GM21723 (cell line): ENCODE data around the gene PLXNA4.
"Not testable (repeated sequence)": the region's sequence is repeated elsewhere in the genome, so short reads cannot be mapped to it uniquely, and the experiment has no call there.

Experiments
- ATAC-seq: cut with Tn5 transposase; IDR thresholded peaks from one replicate; pipeline ENCODE4 v1.9.1; 2021; ENCODE audit warnings: mild to moderate bottlenecking, moderate library complexity; ENCODE audit not compliant: unreplicated experiment

Gene PLXNA4

DNA sequence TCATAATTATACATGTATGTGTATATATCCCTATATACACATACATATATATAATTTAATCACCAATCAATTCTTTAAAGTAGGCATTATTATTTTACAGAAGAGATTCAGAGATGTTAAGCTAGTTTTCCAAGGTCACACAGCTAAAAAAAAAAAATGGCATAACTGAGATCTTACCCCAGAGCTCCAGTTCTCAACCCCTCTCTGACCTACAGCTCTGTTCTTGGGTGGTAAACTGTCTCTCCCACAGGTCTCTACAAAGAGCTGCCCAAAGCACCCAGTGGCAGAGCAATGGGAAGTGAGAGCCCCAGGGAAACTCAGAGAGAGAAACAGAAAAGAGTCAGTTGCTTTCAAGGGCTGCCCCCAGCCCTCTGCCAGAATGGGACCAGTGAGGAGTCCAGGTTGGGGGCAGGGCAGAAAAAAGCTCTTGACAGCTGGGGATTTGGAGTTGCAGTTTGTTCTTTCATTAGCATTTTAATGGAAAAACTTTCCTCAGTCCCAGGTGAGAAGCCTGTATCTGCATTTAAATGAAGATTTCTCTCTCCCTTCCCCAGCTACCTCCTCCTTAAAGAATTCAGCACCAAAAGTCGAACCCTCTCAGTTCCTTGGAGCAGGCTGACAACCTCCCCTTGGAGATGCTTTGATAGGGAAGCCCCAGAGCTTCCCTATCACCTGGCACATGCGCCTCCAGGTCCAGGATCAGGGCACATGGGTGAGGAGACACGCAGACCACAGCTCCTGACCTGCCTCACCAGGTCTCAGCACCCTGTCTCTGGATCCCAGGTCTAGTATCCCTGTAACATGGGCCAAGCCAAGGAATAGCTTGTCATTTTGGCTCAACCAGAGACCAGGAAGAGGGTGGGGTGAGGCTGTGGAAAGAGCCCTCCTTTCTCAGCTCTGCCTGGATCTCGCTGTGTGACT is 388.1 kb downstream of the PLXNA4 start:
- no peak for ATAC-seq

DNA sequence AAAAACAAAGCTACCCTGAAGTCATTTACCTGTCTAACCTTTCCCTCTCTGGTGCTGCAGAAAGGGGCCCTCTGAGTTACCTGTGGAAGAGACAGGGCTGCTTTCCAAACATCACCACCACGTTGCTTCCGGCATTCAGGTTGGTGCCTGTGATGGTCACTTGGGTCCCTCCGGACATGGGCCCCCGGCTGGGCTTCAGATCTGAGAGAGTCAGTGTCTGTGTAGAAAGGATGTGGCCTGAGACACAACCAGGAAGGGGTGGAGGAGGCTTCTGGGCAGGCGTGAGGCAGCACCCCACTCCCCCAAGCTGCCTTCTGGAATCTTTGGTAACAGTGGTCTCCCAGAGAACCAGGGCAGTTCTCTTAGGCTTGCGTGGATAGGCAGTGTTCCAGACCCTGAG is 388.9 kb downstream of the PLXNA4 start:
- no peak for ATAC-seq

DNA sequence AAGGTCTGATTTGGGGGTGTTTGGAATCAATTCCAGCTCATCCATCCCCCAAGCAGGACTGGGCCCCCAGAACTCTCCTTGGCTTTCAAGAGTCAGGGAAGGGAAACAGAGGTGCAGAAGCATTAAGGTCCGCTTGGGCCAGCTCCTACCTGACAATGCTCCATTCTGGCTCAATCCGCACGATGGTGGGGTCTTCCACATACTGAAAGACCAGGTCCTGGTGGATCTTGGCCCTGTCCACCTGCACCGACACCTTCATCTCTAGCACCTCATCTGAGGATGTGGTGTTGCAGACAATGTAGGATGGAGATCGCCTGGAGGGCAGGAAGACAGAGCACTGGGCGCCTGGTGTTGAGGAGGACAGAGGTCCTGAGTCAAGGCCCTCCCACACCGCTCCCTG is 391.1 kb downstream of the PLXNA4 start:
- no peak for ATAC-seq

DNA sequence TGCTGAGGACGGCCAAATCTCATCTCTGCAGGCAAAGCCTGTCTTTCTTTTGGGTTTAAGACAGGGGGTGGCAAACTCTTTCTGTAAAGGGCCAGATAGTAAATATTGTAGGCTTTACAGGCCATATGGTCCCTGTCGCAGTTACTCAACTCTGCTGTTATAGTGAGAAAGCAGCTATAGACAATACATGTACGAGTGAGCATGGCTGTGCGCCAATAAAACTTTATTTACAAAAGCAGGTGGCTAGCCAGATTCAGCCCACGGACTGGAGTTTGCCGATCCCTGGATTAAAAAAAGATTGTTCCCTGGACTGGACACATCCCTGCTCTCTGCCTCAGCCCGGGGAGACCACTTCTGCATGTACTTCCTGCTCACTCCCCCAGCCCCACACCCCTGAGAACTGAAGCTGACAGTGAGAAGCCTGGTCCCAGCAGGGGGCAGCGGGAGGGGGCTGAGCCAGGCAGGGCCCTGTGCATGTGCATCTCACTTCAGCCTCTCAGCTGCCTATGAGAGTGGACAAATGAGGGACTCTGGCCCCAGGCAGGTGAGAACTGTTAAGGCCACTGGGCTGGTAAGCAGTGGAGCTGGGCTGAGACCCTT is 392.4 kb downstream of the PLXNA4 start:
- no peak for ATAC-seq

DNA sequence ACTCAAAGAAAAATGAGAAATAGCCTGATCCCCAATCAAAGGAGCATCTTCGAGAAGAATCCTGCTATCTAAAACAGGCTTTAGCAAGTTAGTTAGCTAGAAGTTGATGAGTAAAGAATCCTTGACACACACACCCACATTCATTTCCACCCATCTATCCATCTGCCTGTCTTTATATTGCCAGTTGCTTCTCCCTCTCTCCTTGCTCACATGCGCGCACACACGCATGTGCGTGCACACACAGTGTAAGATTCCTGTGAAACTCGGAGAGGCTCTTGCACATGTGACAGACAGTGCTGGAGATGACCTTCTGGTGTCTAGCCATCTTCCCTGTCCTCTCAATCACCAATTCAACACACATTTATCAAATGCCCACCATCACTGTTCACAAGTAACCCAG is 393.3 kb downstream of the PLXNA4 start:
- ATAC-seq = no peak

DNA sequence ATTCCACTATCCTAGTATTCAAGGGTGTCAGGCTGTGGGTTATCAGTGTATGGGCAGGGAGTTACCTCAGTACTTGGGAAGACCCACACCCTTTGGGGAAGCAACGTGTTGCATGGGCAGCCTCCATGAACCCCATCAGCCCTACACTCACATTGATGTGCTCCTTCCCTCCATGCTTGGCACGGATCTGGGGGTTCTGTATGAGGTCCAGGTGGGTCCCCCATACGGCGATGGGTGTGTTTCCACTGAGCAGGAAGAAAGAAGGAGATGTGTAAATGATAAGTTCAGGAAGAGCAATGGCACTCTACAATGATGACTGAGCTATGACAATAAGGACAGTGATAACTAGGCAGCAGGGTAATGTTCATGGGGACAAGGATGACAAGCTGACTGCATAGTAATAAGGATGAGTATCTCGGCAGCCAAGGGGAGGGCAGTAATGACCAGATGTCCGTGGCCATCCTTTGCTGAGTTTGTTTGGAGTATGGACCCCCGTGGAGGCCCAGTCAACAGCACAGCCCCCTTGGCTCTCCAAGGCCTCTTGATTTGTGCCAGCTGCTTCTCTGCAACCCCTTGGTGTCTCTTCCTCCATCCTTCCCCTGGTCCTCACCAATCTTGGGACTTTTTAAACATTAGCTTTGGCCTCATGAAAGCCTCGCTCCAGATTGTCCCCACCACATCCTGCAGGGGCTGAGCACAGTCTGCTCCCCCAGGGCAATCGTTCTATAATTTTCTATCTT is 394.2 kb downstream of the PLXNA4 start:
- no peak for ATAC-seq

DNA sequence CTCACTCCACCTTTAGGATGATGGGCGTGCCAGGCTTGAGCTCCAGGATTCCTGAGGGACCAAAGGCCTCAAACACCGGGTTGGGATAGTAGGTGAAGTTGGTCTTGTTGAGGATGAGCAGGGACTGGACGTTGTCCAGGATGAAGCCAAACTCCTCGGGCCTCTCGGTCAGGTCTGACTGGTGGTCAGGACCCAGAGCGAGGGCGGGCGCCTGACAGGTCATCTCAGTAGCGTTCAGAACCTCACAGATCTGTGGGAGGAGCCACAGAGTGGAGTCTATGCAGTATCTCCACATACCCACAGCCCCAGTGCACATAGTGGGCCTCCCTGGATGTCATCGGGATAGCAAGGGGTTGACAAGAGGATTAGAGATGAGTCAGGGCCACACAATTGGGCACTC is 394.9 kb downstream of the PLXNA4 start:
- ATAC-seq = no peak

DNA sequence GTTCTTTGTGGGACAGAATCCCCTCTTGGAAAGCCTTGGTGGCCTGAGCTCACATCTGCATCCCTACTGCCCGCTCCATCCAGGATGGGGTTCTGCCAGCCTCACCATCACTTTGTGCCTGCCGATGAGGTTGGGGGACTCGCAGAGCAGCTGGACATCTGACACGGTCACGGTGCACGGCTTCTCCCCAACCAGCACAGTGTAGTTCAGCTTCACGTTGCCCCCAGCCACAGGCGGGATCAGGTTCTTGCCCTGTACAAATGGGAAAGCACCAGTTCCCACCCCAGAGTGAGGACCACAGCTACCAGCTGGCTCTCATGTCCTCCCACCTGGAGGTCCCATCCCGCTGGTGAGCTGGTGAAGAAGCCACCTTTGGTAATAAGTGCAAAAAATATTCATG is 395.8 kb downstream of the PLXNA4 start:
- no peak for ATAC-seq

DNA sequence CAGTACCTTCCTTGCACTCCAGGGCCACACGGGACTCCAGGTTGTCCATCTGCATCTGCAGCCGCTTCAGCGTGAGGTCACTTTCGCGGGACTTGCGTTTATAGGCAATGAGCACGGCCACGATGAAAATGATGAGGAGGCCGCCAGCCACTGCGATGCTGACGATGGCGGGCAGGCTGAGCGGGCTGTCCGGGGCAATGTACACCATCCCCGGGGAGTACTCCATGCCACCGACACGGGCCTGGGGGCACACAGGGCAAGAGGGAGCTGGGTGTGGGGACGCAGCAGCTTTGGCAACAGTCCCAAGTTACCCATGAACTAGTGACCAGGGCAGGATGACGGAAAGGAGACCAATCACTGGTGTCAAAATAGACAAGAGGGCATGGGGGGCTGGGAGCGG is 396.6 kb downstream of the PLXNA4 start:
- no peak for ATAC-seq

DNA sequence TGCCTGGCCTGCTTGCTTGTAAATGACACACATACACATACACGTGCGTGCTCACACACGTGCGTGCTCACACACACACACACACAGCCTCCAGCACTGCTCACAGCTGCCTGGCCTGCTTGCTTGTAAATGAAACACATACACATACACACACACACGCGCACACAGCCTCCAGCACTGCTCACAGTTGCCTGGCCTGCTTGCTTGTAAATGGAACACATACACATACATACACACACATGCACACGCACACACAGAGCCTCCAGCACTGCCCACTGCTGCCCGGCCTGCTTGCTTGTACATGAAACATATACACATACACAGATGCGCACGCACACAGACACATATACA is 397.2 kb downstream of the PLXNA4 start:
- ATAC-seq = no peak

DNA sequence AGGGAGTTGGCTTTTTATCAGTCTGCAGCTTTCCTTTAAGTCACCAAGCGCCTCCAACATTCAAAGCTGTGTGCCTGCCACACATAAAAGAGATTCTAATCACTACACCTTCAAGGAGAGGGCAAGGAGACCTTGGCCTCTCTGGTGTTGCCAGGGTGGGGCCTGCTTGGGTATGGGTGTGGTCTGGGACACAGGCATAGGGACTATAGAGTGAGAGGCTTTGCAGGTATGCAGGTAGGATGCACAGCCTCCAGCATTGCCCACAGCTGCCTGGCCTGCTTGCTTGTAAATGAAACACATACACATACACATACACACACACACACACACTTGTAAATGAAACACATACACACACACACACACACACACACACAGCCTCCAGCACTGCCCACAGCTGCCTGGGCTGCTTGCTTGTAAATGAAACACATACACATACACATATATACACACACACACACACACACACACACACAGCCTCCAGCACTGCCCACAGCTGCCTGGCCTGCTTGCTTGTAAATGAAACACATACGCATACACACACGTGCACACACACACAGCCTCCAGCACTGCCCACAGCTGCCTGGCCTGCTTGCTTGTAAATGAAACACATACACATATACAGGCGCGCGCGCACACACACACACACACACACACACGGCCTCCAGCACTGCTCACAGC is 397.7 kb downstream of the PLXNA4 start:
- ATAC-seq = not testable (repeated sequence)

DNA sequence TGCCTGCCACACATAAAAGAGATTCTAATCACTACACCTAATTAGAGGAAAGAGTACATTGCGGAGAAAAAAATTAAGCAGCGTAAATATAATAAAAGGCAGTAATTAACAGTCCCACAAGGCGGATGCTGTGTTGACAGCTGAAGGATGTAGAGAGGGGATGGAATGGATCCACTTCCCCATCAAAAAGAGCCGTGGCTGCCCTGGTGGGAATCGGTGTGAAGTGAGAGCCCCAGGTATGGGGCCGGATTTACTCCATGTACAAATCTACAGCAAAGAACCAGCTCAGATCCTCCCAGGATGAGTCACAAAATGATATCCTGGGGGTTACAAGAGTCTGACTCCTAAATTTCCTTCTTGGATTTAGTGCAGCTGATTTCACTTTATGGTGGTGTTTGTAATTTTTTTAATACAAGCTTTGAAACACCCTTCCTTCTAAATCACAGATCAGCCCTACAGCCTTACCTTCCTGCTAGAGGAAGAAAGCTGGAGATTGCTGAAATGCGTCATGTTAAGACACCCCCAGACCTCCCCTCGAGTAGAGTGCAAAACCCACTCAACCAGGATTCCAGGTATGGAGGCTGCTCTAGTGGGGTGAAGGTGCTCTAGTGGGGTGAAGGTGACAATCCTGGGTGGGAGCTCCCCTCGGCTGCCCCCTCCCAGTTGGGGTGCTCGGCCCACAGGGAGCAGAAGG is 398.4 kb downstream of the PLXNA4 start:
- ATAC-seq = no peak

DNA sequence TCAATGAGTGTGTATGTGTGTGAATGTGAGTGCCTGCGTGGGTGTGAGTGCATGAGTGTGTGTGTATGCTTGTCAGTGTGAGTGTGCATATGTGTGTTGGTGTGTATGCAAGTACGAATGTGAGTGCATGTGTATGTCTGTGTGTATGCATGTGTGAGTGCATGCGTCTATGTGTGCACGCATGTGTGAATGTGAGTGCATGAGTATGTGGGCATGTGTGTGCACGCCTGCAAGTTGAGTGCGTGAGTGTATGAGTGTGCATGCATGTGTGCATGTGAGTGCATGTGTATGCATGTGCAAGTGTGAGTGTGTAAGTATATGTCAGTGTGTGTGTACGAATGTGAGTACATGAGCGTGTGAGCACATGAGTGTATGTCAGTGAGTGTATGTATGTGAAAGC is 399.6 kb downstream of the PLXNA4 start:
- no peak for ATAC-seq

DNA sequence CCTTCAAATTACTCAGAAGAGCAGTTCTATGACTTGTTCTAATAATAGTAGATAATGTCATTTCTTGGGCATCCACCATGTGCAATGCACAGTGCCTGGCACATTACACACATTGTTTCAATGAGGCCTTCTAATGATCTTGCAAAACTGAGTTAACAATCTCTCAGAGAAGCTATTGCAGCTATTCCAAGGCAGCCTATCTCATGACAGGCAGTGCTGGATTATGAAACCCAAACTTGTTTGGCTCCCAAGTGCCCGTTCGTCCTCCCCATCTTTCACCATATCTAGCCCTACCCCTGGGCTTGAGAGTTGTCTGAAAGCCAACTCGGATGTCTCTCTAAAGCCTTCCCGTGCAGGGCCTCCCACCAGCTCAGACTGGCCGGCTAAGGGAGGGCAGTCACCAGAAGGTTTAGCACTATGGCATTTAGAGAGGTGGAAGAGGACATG is 405.1 kb downstream of the PLXNA4 start:
- no peak for ATAC-seq

DNA sequence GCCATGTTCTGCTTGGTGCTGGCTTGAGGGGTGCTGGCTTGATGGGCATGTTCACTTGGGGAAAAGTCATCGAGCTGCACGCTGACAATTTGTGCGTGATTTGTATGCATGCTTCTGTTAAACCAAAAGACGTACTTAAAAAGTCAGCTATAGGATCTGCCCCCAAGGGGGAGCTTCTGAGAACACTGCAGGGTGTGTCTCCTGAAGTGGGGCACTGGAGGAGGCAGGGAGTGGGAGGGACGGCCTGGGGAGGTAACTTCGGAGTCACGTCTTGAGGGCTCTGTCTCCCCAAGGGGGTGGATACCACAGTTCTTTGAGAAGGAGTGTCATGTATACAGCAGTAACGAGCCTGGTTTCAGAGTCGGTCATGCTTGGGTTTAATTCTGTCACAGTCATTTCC is 406.5 kb downstream of the PLXNA4 start:
- ATAC-seq = no peak

DNA sequence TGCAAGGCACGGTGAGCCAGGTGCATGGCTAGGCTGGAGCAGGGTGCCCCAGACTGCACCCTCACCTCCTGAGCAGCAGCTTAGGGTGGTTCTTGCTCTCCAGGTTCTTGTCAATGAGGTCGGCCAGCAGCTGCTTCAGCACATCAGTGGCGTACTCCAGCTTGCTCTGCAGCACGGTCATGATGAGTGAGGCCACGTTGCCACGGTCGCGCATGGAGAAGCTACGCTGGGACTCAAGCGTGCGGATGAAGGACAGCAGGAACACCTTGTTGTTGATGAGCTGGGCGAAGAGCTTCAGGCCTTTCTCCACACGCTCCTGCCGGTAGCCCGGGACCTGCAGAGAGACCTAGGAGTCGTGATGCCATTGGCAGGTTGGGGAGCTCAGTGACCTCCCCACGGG is 408.0 kb downstream of the PLXNA4 start:
- ATAC-seq = no peak

DNA sequence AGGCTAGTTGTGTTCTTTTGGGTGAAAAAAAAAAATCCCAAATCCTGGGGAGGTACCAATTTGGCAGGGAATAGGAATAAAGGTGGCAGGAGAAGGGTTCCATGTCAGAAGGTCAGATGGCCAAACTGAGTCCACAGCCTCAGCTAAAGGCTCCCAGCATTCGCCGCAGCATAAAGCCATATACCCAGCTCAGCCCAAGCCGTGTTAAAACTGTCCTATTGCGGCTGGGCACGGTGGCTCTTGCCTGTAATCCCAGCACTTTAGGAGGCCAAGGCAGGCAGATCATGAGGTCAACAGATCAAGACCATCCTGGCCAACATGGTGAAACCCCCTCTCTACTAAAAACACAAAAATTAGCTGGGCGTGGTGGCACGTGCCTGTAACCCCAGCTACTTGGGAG is 410.6 kb downstream of the PLXNA4 start:
- not testable (repeated sequence) for ATAC-seq

DNA sequence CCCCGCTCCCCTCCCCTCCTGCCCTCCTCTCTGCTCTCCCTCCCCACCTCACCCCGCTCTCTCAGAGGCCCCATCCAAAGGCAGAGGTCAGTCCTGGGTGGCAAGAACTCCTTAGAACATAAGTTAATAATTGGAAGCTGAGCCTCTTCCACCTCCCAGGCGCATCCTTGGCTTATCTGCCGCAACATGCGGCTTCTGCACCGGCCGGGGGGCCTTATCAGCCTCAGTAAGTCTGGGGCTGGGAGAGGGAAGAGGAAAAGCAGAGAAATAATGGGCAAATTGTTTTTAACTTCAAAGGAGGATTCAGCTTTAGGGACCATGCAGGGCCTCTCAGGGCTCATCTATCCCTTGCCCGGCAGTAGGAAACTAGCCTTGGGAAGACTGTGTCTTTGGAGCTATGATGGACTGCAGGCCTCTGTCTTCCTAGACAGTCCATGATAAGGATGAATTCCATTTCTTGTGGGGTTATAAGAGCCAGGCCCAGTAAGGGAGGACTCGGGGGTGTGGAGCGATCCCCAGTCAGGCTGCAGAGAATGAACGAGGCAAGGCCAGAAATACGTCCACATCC is 411.6 kb downstream of the PLXNA4 start:
- ATAC-seq = no peak

DNA sequence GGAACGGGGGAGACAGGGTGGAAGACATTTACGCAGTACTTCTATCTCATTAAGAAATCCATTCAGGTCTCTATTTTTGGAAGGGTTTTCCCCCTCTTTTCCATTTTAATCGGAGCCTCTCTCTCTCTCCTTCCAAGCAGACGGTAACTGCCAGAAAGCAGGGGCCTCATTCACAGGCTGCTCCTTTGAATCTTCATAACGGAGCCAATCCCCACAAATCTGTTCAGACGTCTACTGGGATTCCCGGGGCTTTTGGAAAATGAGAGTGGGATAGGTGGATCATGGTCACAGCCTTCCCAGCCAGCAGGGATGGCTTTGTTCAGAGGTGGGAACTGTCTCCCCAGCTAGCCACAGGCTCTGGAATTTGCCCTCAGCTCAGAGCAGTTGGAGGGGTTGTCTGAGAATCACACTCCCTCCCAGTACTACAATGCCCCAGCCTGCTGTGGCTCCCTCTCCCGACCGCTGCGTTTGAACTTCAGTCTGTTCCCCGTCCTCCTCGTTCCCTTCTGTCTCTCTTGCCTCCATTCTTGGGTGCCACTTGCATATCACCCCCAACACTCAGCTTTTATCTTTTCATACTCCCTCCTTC is 413.6 kb downstream of the PLXNA4 start:
- ATAC-seq = no peak

DNA sequence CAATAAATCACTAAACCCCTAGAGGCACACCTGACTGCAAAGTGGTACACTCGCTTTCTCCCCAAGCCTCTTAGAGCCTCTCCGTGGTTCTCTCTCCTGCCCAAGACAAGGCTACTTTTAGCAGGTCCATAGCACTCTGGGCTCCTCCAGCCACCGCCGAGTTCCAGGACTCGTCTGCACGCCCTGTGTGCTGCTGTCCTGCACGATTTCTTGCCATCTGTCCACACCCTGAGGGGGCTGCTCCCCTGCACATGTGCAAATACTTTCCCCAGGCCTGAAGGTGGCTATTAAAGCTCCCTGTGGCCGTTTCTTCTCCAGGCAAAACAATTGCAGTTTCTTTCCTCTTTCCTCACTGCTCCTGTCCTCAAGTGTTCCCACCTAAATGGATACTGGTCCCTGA is 414.3 kb downstream of the PLXNA4 start:
- no peak for ATAC-seq
